ENCODE measurements around the gene PLN. TPM values are rescaled to one million over a fixed set of nuclear protein-coding genes. Genes with fewer than 3 reads are reported as not detected.

Gene PLN
- total and polyA plus RNA-seq, 10 of the 15 experiments (the other 5 are each of a cell fraction or from before 2014, with no cell fraction given) = 0.16 to 0.44 TPM; not detected in 8

- DNase-seq (ENCODE audit: low read depth, low spot score) (no peak), ATAC-seq (peak; percentile 31; the same call in 2 of the 3 replicates), FAIRE-seq (no peak)
- Histone ChIP-seq H3K9ac (ENCODE audit: control insufficient read depth, insufficient read depth, low read length) (no peak overlapping the region), H3K9me3 (replicated peaks; ENCODE audit: control insufficient read depth, insufficient read depth, low read length) (no peaks in the 10 kb centered on the region), H3K4me1 (ENCODE audit: control insufficient read depth, insufficient read depth, low read length) (no peaks in the 10 kb centered on the region), H3K27me3 (replicated peaks in 1 of 2; ENCODE audit: control insufficient read depth in 2 of 2, insufficient read depth in 2 of 2, low read length in 1 of 2) (no peaks in the 10 kb centered on the region), H3K27ac (ENCODE audit: control insufficient read depth, insufficient read depth) (no peak overlapping the region), H3K4me2 (ENCODE audit: control insufficient read depth, insufficient read depth) (no peak overlapping the region), H4K20me1 (ENCODE audit: control insufficient read depth, insufficient read depth) (no peaks in the 10 kb centered on the region), H3K79me2 (ENCODE audit: control insufficient read depth, insufficient read depth, low read length) (no peaks in the 10 kb centered on the region), H2AFZ (ENCODE audit: control insufficient read depth, low read depth, low read length) (no peak overlapping the region), H3K36me3 (ENCODE audit: control insufficient read depth in 2 of 2, insufficient read depth in 2 of 2, low read length in 1 of 2) (no peaks in the 10 kb centered on the region), H3K4me3 (no peak overlapping the region)
- CTCF ChIA-PET = interaction anchor here (0.6 to 2.0 kb wide), 13 partner anchors 17 to 689 kb away, joined by 3 to 8 read pairs (median 4); partner anchors contain the start of gene PLN
- BruUV-seq (replicated peaks) = no TSS peak
- peak; percentile 9; the same call in 1 of the 2 replicates for TF ChIP-seq SPI1 (IDR thresholded peaks at IDR 0.05; ENCODE audit: borderline replicate concordance, insufficient read depth, low read depth, low read length)
- TF ChIP-seq NR2C2 (IDR thresholded peaks at IDR 0.05; ENCODE audit: borderline replicate concordance, control insufficient read depth, insufficient read length, low read depth) = no peak
- SMC1A ChIA-PET (ENCODE audit: uncharacterized antibody, unreplicated experiment) = interaction anchor here (0.7 to 1.7 kb wide), 8 partner anchors 8 to 533 kb away, joined by 3 to 5 read pairs (median 3); no protein-coding TSS in a partner anchor
- in situ Hi-C loops (cut with MboI) = no loop called here
- RAD21 ChIA-PET (ENCODE audit: unreplicated experiment) = interaction anchor here (0.9 to 1.4 kb wide), 4 partner anchors 10 to 225 kb away, joined by 3 to 4 read pairs (median 3); no protein-coding TSS in a partner anchor
- intact Hi-C loops (cut with micrococcal nuclease; ENCODE audit: unreplicated experiment) = no loop called here
- POLR2A ChIA-PET = interaction anchor here (0.6 kb wide), 1 partner anchor 385 kb away, joined by 3 read pairs; no protein-coding TSS in a partner anchor
- 99% methylated on average over 4 of the region's 4 CpGs for WGBS (ENCODE audit: insufficient coverage, insufficient replicate concordance, low lambda C conversion rate, missing lambda C conversion rate)
These were observed 36.0 kb upstream of the PLN start for GRCh38 chr6:118511930-118512715.

DNA sequence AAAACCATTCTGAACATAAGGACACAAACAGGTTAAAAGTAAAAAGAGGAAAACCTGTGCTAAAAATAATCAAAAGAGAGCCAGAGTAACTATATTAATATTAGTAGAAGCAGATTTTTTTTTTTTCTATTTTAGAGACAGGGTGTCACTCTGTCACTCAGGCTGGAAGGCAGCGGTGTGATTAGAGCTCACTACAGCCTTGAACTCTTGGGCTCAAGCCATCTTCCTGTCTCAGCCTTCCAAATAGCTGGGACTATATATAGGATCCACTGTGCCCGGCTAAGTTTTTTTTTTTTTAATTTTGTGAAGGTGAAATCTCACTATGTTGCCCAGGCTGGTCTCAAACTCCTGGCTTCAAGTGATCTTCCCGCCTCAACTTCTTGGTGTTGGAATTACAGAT is 33.4 kb upstream of the PLN start:
- Histone ChIP-seq H3K27ac (ENCODE audit: control insufficient read depth, insufficient read depth) (no peak overlapping the region), H3K9me3 (replicated peaks; ENCODE audit: control insufficient read depth, insufficient read depth, low read length) (no peaks in the 10 kb centered on the region), H3K79me2 (ENCODE audit: control insufficient read depth, insufficient read depth, low read length) (no peaks in the 10 kb centered on the region), H3K9ac (ENCODE audit: control insufficient read depth, insufficient read depth, low read length) (no peak overlapping the region), H3K4me2 (ENCODE audit: control insufficient read depth, insufficient read depth) (no peak overlapping the region), H3K4me1 (ENCODE audit: control insufficient read depth, insufficient read depth, low read length) (no peaks in the 10 kb centered on the region), H3K4me3 (no peak overlapping the region), H2AFZ (ENCODE audit: control insufficient read depth, low read depth, low read length) (no peak overlapping the region), H3K27me3 (replicated peaks in 1 of 2; ENCODE audit: control insufficient read depth in 2 of 2, insufficient read depth in 2 of 2, low read length in 1 of 2) (no peaks in the 10 kb centered on the region), H3K36me3 (ENCODE audit: control insufficient read depth in 2 of 2, insufficient read depth in 2 of 2, low read length in 1 of 2) (no peaks in the 10 kb centered on the region), H4K20me1 (ENCODE audit: control insufficient read depth, insufficient read depth) (no peaks in the 10 kb centered on the region)
- WGBS (ENCODE audit: insufficient coverage, insufficient replicate concordance, low lambda C conversion rate, missing lambda C conversion rate) = 97% methylated on average over 3 of the region's 3 CpGs
- ChIA-PET RAD21 (ENCODE audit: unreplicated experiment) (no interaction called here), SMC1A (ENCODE audit: uncharacterized antibody, unreplicated experiment) (no interaction called here), CTCF (no interaction called here), POLR2A (no interaction called here)
- ATAC-seq = no peak
- no peak for DNase-seq (ENCODE audit: low read depth, low spot score)
- no TSS peak for BruUV-seq (replicated peaks)
- intact Hi-C loops (cut with micrococcal nuclease; ENCODE audit: unreplicated experiment) (no loop called here), in situ Hi-C loops (cut with MboI) (no loop called here)
- FAIRE-seq = no peak
- TF ChIP-seq E2F4 (IDR thresholded peaks at IDR 0.05; ENCODE audit: low read depth, low read length) = no peak
- TF ChIP-seq ESRRA (IDR thresholded peaks at IDR 0.05; ENCODE audit: low read length) = no peak
- no peak for TF ChIP-seq BCLAF1 (IDR thresholded peaks at IDR 0.05)
- TF ChIP-seq EP300 (IDR thresholded peaks at IDR 0.05; ENCODE audit: borderline replicate concordance in 1 of 2, control insufficient read depth in 1 of 2, low read depth in 2 of 2, low read length in 2 of 2) = no peak
- TF ChIP-seq, protein P1, sequence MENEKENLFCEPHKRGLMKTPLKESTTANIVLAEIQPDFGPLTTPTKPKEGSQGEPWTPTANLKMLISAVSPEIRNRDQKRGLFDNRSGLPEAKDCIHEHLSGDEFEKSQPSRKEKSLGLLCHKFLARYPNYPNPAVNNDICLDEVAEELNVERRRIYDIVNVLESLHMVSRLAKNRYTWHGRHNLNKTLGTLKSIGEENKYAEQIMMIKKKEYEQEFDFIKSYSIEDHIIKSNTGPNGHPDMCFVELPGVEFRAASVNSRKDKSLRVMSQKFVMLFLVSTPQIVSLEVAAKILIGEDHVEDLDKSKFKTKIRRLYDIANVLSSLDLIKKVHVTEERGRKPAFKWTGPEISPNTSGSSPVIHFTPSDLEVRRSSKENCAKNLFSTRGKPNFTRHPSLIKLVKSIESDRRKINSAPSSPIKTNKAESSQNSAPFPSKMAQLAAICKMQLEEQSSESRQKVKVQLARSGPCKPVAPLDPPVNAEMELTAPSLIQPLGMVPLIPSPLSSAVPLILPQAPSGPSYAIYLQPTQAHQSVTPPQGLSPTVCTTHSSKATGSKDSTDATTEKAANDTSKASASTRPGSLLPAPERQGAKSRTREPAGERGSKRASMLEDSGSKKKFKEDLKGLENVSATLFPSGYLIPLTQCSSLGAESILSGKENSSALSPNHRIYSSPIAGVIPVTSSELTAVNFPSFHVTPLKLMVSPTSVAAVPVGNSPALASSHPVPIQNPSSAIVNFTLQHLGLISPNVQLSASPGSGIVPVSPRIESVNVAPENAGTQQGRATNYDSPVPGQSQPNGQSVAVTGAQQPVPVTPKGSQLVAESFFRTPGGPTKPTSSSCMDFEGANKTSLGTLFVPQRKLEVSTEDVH (IDR thresholded peaks at IDR 0.05; ENCODE audit: low read depth, partially characterized antibody) = no peak

Measured in GM12878 (cell line).